ENCODE results near the gene GNG8.

DNA sequence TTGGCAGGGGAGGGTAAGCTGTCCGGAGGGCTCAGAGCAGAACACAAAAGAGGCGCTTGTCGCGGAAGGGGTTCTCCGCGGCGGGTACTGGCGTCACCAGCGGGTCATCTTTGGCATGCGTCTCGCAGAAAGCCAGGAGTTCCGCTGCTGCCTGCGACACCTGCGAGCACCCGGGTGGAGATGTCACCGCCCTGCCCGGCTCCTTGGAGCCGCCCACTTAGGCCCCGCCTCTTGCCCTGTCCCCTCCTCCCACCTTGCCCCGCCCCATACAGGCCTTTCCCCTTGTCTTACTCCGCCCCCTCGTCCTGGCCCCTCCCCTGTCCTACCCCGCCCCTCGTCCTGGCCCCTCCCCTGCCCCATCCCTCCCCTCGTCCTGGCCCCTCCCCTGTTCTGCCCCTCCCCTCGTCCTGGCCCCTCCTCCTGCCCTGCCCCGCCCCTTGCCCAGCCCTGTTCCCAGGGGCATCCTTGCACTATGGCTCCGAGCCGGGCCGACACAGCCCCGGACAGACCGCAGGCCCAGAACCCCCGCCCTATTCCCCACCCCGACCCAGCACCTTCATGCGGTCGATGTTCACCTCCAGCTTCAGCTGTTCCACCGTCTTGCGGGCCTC is 1.9 kb downstream of the GNG8 start:
- TF ChIP-seq EZH2 (IDR thresholded peaks at IDR 0.05; ENCODE audit: borderline replicate concordance): no peak
- TF ChIP-seq, protein P1, sequence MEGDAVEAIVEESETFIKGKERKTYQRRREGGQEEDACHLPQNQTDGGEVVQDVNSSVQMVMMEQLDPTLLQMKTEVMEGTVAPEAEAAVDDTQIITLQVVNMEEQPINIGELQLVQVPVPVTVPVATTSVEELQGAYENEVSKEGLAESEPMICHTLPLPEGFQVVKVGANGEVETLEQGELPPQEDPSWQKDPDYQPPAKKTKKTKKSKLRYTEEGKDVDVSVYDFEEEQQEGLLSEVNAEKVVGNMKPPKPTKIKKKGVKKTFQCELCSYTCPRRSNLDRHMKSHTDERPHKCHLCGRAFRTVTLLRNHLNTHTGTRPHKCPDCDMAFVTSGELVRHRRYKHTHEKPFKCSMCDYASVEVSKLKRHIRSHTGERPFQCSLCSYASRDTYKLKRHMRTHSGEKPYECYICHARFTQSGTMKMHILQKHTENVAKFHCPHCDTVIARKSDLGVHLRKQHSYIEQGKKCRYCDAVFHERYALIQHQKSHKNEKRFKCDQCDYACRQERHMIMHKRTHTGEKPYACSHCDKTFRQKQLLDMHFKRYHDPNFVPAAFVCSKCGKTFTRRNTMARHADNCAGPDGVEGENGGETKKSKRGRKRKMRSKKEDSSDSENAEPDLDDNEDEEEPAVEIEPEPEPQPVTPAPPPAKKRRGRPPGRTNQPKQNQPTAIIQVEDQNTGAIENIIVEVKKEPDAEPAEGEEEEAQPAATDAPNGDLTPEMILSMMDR (IDR thresholded peaks at IDR 0.05; ENCODE audit: poor library complexity): no peak
- TF ChIP-seq EZH2phosphoT487 (IDR thresholded peaks at IDR 0.05; ENCODE audit: low read depth, severe bottlenecking, unreplicated experiment): no peak

Data from hepatocyte (in vitro differentiated cells).